Fibroblast of lung (primary cell): ENCODE measurements around the gene FAM43A.

Experiments used
- CTCF ChIP-seq, 2 donors: IDR thresholded peaks in 1 of 2; conservative IDR thresholded peaks in 1 of 2; 1 replicate in 1 of 2; 2 replicates in 1 of 2; pipeline ENCODE4 v1.5.1; 2011 to 2012; ENCODE audit warnings: low read length in 2 of 2, control low read depth in 1 of 2, inconsistent platforms in 1 of 2, low read depth in 1 of 2, mild to moderate bottlenecking in 1 of 2
- EZH2 ChIP-seq: IDR thresholded peaks from 2 replicates; pipeline ENCODE4 v1.5.1; 2012; ENCODE audit warnings: low read length, control low read depth, mild to moderate bottlenecking; ENCODE audit errors: missing control alignments

GRCh38 chr3:194727435-194728128, 41.9 kb downstream of the FAM43A start:
- TF ChIP-seq CTCF (conservative IDR thresholded peaks at IDR 0.05 in 1 of 2, IDR thresholded peaks at IDR 0.05 in 1 of 2; ENCODE audit: low read depth in 1 of 2, low read length in 2 of 2) (no peak), EZH2 (no peak)
